Activated CD4-positive, alpha-beta T cell treated with anti-CD3 and anti-CD28 coated beads for 24 hours (primary cell): ENCODE data around the gene SLC25A43.
"Not testable (repeated sequence)": the region's sequence is repeated elsewhere in the genome, so short reads cannot be mapped to it uniquely, and the experiment has no call there.

ENCODE experiments used
- DNase-seq, 2 donors: peaks; one replicate each; pipeline ENCODE4 v3.0.0-alpha.2; 2020; ENCODE audit warnings: low read depth in 2 of 2

Gene SLC25A43

DNA sequence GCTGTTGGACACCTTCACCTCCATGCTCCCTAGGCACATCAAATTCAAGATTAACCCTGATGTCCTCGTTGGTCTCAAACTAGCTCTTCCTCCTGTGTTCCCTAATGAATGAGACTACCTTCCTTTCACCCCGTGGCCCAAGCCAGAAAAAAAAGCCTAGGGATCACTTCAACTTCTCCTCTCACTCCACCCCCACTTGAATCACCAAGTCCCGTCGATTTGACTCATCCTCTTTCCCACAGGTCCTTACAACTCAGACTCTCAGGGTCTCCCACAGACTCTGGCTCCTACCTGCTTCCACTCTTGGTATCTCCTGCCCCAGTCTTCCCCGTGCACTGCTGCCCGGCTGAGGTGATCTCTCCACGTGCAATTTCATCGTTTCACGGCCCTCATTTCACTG lies 8.5 kb downstream of the SLC25A43 start:
- no peak for DNase-seq

DNA sequence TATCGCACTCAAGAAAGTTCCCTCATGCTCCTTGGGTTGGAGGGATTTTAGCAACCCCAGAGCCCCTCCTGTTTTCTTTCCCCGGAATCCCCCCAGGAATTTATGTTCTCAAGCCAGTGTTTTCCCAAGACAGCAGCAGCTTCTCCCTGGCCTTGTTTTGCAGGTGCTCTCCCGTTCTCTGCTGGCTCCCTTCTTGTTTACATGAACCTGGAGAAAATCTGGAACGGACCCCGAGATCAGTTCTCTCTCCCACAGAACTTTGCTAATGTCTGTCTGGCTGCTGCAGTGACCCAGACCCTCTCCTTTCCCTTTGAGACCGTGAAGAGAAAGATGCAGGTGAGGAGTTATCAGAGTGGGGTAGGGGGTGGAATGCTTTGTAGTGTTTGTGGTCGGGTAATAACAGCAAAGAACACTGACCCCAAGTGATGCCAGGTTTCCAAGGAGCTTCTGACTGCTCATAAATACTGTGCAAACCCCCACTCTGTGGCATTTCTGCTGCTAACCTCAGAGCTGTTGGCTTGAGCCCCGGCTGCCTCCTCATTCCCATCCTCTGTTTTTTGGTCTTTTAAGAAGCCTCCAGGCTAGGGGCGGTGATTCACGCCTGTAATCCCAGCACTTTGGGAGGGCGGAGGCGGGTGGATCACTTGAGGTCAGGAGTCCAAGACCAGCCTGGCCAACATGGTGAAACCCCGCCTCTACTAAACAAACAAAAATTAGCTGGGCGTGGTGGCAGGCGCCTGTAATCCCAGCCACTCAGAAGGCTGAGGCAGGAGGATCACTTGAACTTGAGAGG lies 11.1 kb downstream of the SLC25A43 start:
- no peak for DNase-seq

- no peak for DNase-seq
These were observed 11.7 kb downstream of the SLC25A43 start for GRCh38 chrX:119410854-119411253.

- no peak for DNase-seq
These were observed 12.8 kb downstream of the SLC25A43 start for GRCh38 chrX:119411959-119412358.

GRCh38 chrX:119417376-119417775 lies 18.2 kb downstream of the SLC25A43 start:
- no peak for DNase-seq

GRCh38 chrX:119417842-119418241 lies 18.7 kb downstream of the SLC25A43 start:
- no peak for DNase-seq

DNA sequence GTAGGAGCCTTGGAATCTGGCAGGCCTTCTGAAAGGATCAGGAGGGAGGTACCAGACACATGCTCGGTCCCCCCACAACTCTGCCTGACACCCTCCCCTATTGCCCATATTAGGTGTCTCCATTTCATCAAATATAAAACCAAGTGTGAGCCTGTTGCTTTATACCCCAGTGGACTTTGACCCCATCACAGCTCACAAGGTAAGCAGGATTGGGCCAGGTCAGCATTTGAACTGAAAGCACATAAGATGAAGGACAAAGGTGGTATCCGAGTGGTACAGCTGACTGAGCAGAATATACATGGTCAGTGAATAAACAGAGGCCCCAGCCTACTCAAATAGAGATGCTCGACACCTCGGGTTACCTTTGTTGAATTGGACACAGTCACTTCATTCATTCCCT lies 20.0 kb downstream of the SLC25A43 start:
- no peak for DNase-seq

DNA sequence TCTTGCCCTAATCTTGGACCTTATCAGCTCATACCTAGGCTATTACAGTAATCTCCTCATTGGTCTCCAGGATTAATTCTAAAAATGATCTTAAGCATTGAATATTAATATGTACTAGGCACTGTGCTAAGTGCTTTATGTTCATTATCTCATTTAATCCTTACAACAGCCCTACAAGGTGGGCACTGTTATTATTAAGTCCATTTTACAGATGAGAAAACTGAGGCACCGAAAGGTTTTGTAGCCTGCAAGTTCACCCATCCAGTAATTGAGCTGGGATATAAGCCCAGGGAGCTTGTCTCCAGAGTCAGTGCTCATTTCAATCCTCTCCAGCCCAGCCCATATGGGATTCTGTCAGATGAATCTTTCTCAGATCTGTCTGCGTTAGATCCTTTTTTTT lies 20.8 kb downstream of the SLC25A43 start:
- no peak for DNase-seq

GRCh38 chrX:119421016-119421705 lies 22.0 kb downstream of the SLC25A43 start:
- DNase-seq = no peak

DNA sequence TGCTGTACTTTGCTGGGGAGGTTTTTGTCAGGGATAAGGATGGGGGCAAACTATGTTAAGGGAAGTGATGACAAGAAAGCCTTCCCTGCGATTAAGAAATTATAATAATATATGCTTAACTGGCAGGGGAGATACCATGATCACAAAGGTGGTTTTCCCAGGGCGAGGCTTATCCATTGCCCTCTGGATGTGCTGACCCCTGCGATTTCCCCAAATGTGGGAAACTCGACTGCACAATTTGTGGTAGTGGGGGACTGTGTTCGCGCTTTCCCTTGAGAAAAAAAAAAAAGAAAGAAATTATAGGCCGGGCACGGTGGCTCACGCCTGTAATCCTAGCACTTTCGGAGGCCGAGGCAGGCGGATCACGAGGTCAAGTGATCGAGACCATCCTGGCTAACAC lies 24.5 kb downstream of the SLC25A43 start:
- no peak for DNase-seq

- no peak for DNase-seq
These were observed 25.9 kb downstream of the SLC25A43 start for GRCh38 chrX:119424999-119425398.

DNA sequence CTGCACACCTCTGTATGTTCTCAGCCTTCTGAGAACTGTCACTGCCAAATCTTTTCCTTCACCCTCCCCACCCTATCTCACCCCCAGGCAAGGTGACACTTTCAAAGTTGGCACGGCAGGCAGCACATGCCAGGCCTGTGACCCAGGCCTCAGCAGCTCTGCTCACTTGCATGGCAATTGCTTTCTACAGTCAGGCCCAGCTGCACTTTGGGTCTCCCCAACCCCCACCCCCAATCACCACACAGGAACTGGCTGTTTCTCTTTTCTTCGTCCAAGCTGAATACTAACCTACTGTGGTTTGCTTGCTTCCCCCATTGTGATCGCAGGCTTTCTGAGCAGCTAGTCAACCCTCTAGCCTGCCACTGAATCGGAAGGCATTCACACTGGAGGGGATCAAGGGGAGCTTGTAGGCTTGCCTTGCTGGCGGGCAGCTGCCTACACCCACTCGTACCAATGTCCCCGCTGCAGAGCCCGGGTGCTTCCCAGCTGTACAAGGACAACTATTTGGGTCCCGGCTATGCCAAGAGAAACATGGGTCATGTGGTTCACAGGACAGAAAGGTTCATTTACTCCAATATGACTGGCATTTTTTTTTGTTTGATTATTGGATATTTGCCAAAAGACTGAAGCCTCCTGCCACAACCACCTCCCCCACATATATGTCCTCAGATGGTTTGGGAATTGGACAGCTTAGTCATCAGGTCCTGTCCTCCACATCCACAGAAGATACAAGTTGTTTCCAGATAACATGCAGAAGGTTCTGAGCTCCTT lies 28.1 kb downstream of the SLC25A43 start:
- no peak for DNase-seq

GRCh38 chrX:119427795-119428185 lies 28.7 kb downstream of the SLC25A43 start:
- DNase-seq = no peak

- DNase-seq = no peak
These were observed 30.3 kb downstream of the SLC25A43 start for GRCh38 chrX:119429471-119429870.

GRCh38 chrX:119441295-119441694 lies 42.2 kb downstream of the SLC25A43 start:
- DNase-seq = not testable (repeated sequence)

- no peak for DNase-seq
These were observed 43.1 kb downstream of the SLC25A43 start for GRCh38 chrX:119442286-119442685.

GRCh38 chrX:119453202-119453601 lies 54.1 kb downstream of the SLC25A43 start:
- no peak for DNase-seq

- no peak for DNase-seq
These were observed 56.1 kb downstream of the SLC25A43 start for GRCh38 chrX:119455264-119455663.

DNA sequence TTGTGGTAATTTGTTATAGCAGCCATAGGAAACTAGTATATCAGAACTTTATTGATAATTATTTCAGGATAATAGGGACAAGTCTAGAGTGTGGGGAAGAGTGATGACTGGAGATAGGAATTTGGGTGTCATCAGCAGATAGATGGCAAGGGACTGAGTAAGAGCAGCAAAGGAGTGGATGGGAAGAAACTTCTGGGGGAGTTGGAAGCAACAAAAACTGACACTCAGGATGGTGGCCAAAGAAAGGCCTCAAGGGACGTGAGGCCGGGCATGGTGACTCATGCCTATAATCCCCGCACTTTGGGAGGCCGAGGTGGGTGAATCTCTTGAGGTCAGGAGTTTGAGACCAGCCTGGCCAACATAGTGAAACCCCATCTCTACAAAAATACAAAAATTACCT lies 60.0 kb downstream of the SLC25A43 start:
- no peak for DNase-seq

DNA sequence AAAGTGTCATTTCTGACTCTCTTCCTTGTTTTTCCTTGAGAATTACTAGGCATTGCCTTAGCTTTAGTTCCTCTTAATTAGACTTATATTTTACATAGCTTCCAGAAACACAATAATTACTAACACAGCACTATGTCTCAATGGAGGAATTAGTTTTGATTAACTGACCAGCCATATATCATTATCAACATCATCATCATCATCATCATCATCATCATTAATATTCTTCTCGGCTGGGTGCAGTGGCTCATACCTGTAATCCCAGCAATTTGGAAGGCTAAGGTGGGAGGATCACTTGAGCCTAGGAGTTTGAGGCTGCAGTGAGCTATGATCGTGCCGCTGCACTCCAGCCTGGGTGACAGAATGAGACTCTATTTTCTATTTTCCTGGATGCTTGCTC lies 66.4 kb downstream of the SLC25A43 start:
- DNase-seq = no peak

- no peak for DNase-seq
These were observed 67.8 kb downstream of the SLC25A43 start for GRCh38 chrX:119466970-119467369.

- no peak for DNase-seq
These were observed 68.3 kb downstream of the SLC25A43 start for GRCh38 chrX:119467433-119467832.
